Measurements from ENCODE around the gene DYRK3. TPM values are rescaled to one million over a fixed set of nuclear protein-coding genes. Genes with fewer than 3 reads are reported as not detected.

The DYRK3 gene
- total and polyA plus RNA-seq, 2 of the 13 experiments (the other 11 are each of a cell fraction or from before 2014, with no cell fraction given) = 0.48 to 2.8 TPM

DNA sequence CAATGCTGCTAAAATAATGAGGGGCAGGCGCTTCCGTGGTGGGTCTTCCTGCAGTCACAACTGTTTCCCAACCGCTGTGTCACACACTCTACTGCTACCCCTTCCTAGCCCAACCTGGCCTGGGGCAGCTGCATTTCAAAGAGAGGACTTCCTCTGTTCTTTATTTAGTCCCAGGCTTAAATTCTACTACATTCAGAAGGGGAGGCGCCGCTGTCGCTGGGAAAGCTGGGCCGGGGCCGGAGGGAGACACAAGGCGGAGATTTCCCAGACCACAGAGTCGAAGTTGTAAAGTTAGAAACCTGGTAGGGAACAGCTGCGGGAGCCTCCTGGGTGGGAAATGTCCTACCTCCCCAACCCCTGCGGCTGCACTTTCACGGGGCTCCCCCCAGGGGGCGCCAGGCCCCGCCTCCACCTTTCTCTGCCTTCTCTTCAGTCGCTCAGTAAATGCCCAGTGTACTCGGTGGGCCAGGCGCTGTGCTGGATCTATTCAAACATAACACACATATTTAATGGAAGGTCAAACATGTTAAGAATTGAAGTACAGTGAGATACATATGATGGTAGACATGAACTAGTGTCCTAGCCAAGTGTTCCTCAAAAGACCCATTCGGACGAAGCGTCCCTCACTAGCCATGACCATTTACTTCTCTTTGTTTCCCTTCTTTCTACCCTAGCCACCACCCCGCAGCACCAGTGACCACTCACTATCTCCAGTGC lies 23.1 kb downstream of the DYRK3 start:
- Histone ChIP-seq H3K9me3 (ENCODE audit: low read length) (no peaks in the 10 kb centered on the region), H3K27me3 (ENCODE audit: control insufficient read depth in 1 of 2, insufficient read depth in 2 of 2, low read length in 2 of 2) (peaks cover 2 to 20% of the 10 kb centered on the region in 2 experiments), H3K36me3 (replicated peaks in 1 of 2; ENCODE audit: control insufficient read depth in 1 of 2, insufficient read depth in 2 of 2, low read length in 2 of 2) (no peaks in the 10 kb centered on the region), H2AFZ (ENCODE audit: low read length) (no peak overlapping the region), H3K9ac (ENCODE audit: insufficient read depth, low read depth, low read length) (no peak overlapping the region), H3K79me2 (ENCODE audit: insufficient read depth, low read length) (no peaks in the 10 kb centered on the region), H3K4me1 (ENCODE audit: insufficient read depth, low read length) (peaks cover 22% of the 10 kb centered on the region), H3K4me3 (replicated peaks in 1 of 3; ENCODE audit: insufficient read depth in 1 of 3, low read depth in 2 of 3, low read length in 3 of 3) (peak overlapping the region in 1 of 3 experiments; percentile 48; a peak in 1 of 6 replicates), H3K27ac (ENCODE audit: extremely low read length, insufficient read depth, low read length) (no peak overlapping the region), H3K4me2 (ENCODE audit: low read depth, low read length) (peak overlapping the region; percentile 66), H4K20me1 (ENCODE audit: insufficient read depth, low read length) (no peaks in the 10 kb centered on the region)
- WGBS (ENCODE audit: low lambda C conversion rate) = 33% methylated on average over 15 of the region's 22 CpGs
- peak; percentile 86 for ATAC-seq
- TF ChIP-seq ARID2 (CRISPR knock-in tag; IDR thresholded peaks at IDR 0.05; ENCODE audit: borderline replicate concordance) (0 out of 2 replicates have a peak, but pooled peaks have one; percentile 32), NFE2 (CRISPR knock-in tag; IDR thresholded peaks at IDR 0.05) (no peak), TEAD3 (CRISPR knock-in tag; optimal IDR thresholded peaks at IDR 0.05; ENCODE audit: borderline replicate concordance) (peak; percentile 10), FOSL2 (CRISPR knock-in tag; IDR thresholded peaks at IDR 0.05) (no peak), ZNF550 (CRISPR knock-in tag; IDR thresholded peaks at IDR 0.05; ENCODE audit: borderline replicate concordance) (no peak), XRCC5 (optimal IDR thresholded peaks at IDR 0.05; ENCODE audit: low read length) (peak; percentile 41), STAG1 (CRISPR knock-in tag; IDR thresholded peaks at IDR 0.05) (peak; percentile 51), KDM2A (CRISPR knock-in tag; IDR thresholded peaks at IDR 0.05; ENCODE audit: borderline replicate concordance, low read depth) (peak; percentile 51; the same call in 1 of the 2 replicates), RAD21 (CRISPR knock-in tag; IDR thresholded peaks at IDR 0.05) (peak; percentile 47)
- TF ChIP-seq, protein P1, sequence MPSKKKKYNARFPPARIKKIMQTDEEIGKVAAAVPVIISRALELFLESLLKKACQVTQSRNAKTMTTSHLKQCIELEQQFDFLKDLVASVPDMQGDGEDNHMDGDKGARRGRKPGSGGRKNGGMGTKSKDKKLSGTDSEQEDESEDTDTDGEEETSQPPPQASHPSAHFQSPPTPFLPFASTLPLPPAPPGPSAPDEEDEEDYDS (CRISPR knock-in tag; IDR thresholded peaks at IDR 0.05) = no peak
- TF ChIP-seq, protein P2, sequence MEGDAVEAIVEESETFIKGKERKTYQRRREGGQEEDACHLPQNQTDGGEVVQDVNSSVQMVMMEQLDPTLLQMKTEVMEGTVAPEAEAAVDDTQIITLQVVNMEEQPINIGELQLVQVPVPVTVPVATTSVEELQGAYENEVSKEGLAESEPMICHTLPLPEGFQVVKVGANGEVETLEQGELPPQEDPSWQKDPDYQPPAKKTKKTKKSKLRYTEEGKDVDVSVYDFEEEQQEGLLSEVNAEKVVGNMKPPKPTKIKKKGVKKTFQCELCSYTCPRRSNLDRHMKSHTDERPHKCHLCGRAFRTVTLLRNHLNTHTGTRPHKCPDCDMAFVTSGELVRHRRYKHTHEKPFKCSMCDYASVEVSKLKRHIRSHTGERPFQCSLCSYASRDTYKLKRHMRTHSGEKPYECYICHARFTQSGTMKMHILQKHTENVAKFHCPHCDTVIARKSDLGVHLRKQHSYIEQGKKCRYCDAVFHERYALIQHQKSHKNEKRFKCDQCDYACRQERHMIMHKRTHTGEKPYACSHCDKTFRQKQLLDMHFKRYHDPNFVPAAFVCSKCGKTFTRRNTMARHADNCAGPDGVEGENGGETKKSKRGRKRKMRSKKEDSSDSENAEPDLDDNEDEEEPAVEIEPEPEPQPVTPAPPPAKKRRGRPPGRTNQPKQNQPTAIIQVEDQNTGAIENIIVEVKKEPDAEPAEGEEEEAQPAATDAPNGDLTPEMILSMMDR (CRISPR knock-in tag; IDR thresholded peaks at IDR 0.05) = peak; percentile 65
- TF ChIP-seq, protein P3, sequence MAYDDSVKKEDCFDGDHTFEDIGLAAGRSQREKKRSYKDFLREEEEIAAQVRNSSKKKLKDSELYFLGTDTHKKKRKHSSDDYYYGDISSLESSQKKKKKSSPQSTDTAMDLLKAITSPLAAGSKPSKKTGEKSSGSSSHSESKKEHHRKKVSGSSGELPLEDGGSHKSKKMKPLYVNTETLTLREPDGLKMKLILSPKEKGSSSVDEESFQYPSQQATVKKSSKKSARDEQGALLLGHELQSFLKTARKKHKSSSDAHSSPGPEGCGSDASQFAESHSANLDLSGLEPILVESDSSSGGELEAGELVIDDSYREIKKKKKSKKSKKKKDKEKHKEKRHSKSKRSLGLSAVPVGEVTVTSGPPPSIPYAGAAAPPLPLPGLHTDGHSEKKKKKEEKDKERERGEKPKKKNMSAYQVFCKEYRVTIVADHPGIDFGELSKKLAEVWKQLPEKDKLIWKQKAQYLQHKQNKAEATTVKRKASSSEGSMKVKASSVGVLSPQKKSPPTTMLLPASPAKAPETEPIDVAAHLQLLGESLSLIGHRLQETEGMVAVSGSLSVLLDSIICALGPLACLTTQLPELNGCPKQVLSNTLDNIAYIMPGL (CRISPR knock-in tag; IDR thresholded peaks at IDR 0.05; ENCODE audit: borderline replicate concordance in 1 of 2, low read depth in 1 of 2) = 0 out of 4 replicates have a peak, but pooled peaks of 1 of the 2 experiments have one; percentile 28
- POLR2A ChIA-PET = interaction anchor here (1.1 kb wide), 1 partner anchor 23 kb away, joined by 3 read pairs; the partner anchor contains the start of gene DYRK3
- BruUV-seq (replicated peaks) = no TSS peak
- in situ Hi-C loops (cut with HindIII; ENCODE audit: extremely low pct_ligation_motif_present, low pct_unique_long_range_greater_than_20kb) (no loop called here), intact Hi-C loops (cut with micrococcal nuclease; ENCODE audit: unreplicated experiment) (no loop called here)
- CTCF ChIA-PET (ENCODE audit: low intra/inter-chr PET ratio, low total read pairs) = interaction anchor here (0.8 to 1.2 kb wide), 5 partner anchors 24 to 324 kb away, joined by 3 read pairs; no protein-coding TSS in a partner anchor
- FAIRE-seq = no peak
- no peak for DNase-seq (ENCODE audit: low spot score)
